HUDEP-2 (cell line): ENCODE results near the gene RRN3.
A peak's percentile ranks its signal among the peaks of the same experiment; 100 is the strongest.
"Not testable (repeated sequence)": the region's sequence is repeated elsewhere in the genome, so short reads cannot be mapped to it uniquely, and the experiment has no call there.

Source experiments
- DNase-seq, 76 experiments: peaks; one replicate each; lab custom pipeline; 2025; ENCODE audit not compliant: unreplicated experiment in 76 of 76; lab: John Stamatoyannopoulos, UW

RRN3 gene

GRCh38 chr16:15052747-15053476, 41.2 kb downstream of the RRN3 start:
- DNase-seq = no peak

GRCh38 chr16:15051387-15051951, 42.6 kb downstream of the RRN3 start:
- no peak for DNase-seq

GRCh38 chr16:15050440-15050839, 43.6 kb downstream of the RRN3 start:
- DNase-seq = not testable (repeated sequence)

- no peak for DNase-seq
Observed at GRCh38 chr16:15049581-15050180, 44.4 kb downstream of the RRN3 start.

- no peak for DNase-seq
Observed at GRCh38 chr16:15046692-15047376, 47.2 kb downstream of the RRN3 start.

GRCh38 chr16:15045270-15045669, 48.8 kb downstream of the RRN3 start:
- not testable (repeated sequence) for DNase-seq

- DNase-seq = no peak
Observed at GRCh38 chr16:15044286-15044685, 49.8 kb downstream of the RRN3 start.

GRCh38 chr16:15043344-15043743, 50.7 kb downstream of the RRN3 start:
- DNase-seq = no peak

- DNase-seq = peak in 71 of 76 experiments; percentile 18 to 83 (median 65)
Observed at GRCh38 chr16:15041271-15042004, 52.6 kb downstream of the RRN3 start.

- DNase-seq = no peak
Observed at GRCh38 chr16:15038689-15039088, 55.4 kb downstream of the RRN3 start.

GRCh38 chr16:15037745-15038144, 56.3 kb downstream of the RRN3 start:
- DNase-seq = peak in 46 of 76 experiments; percentile 2 to 55 (median 25)

GRCh38 chr16:15037003-15037402, 57.1 kb downstream of the RRN3 start:
- DNase-seq = no peak

- DNase-seq = no peak
Observed at GRCh38 chr16:15035163-15035729, 58.8 kb downstream of the RRN3 start.

GRCh38 chr16:15034266-15035162, 59.6 kb downstream of the RRN3 start:
- DNase-seq = no peak

- peak in 2 of 76 experiments; percentile 3 to 5 for DNase-seq
Observed at GRCh38 chr16:15033309-15033707, 60.8 kb downstream of the RRN3 start.

GRCh38 chr16:15032547-15033308, 61.3 kb downstream of the RRN3 start:
- DNase-seq = peak in 7 of 76 experiments; percentile 6 to 31 (median 13)

GRCh38 chr16:15031586-15031985, 62.5 kb downstream of the RRN3 start:
- DNase-seq = no peak

GRCh38 chr16:15031179-15031578, 62.9 kb downstream of the RRN3 start:
- DNase-seq = no peak

- DNase-seq = not testable (repeated sequence)
Observed at GRCh38 chr16:15029749-15030148, 64.3 kb downstream of the RRN3 start.
